Occipital lobe (tissue), 2 donors: Measurements from ENCODE around the gene OASL. TPM values are rescaled to one million over a fixed set of nuclear protein-coding genes. Genes with fewer than 3 reads are reported as not detected.
"Not testable (repeated sequence)": the region's sequence is repeated elsewhere in the genome, so short reads cannot be mapped to it uniquely, and the experiment has no call there.

ENCODE experiments used
- DNase-seq: peaks from one replicate; lab custom pipeline; 2025; lab: John Stamatoyannopoulos, UW
- total RNA-seq: library from RNA; depleted of rRNA; stranded (reverse); fragments of >200 nt; gene quantifications from one replicate; pipeline ENCODE4 v1.2.3, GENCODE V29; 2014

Gene OASL
- 0.16 TPM for total RNA-seq

DNA sequence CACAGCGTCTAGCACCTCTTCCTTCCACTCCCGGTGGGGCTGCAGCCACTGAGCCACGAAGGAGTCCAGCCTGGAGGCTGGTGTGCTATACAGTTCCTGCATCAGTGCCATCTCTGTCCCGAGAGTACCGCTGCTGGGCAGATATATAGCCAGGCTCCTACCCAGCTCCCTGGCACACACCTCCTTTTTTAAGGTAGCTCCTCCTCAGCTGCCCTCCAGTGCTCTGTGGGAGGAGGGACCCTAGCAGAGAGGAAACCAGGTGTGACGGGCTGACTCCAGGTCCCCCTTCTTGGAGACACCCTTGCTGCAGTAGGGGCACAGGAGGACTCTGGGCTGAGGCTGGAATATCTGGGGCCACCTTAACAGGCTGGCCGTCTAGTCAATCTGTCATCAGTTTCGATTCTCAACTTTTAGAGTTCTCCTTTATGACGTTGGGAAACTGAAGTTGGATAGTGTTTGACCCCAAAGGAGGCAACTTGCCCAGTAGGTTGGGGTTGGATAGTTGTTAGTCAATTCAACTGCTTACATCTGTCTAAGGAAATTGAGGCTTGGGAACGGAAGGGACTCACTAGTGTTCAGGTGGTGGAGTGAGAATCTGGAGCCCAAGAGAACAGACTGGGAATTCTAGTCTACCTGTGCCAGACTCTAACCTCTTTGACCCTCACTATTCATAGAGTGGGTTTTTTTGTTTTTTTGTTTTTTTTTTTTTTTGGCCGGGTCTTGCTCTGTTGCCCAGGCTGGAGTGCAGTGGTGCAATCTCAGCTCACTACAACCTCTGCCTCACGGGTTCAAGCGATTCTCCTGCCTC is at the start of gene OASL:
Gene OASL (minus strand): TSS at position 386 of the 808 bp plus-strand sequence. CDS start 275 bp downstream, at position 111.
- DNase-seq: no peak

DNA sequence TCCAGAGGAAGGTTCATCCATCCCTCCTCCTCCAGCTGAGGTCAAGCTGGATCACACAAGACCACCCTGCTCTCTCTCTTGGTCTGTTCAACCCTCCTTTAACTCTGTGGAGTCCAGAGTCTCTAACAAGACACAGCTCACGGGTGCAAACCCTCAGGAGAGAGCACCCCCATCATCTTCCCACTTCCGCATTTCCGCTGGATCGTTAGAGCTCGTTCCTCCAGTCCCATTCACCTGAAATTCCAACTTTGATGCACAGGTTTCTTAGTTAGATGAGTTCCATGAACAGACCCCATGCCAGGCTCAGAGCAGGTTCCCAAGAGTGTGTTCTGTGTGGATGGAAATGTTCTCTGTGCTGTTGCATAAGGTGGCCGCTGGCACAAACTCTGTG is 49.1 kb upstream of the OASL start:
- no peak for DNase-seq

DNA sequence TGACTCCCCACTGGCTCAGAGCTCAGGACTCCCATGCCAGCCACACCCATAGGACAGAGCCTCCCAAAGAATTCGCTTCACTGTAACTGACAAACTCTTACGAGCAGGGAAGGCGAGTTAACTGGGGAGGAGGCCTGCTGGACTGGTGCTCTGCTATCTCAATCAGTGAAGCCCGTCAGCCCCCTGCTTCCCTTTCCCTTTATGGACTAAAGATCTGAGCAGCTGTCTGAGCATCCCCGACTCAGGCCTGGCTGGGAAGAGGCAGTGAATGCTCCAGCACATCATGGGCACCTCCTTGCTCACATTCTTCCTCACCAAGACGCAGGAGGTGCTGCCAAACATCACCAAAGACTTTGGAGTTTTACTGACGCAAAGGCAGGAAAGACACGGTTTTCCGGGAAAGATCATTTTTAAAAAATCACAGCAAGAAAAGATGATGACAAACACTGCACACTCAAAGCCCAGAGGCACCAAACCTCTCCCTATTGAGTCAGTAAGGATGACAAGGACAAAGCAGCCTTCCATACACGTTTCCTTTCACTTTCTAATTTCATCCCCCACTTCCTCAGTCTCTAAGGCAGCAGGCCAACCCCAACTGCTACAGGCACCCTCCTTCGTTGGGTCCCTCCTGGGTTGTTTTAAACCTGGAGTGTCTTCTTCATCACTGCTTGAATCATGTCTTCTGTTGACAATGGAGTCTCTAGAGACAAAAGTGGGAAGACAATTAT is 48.6 kb upstream of the OASL start:
- no peak for DNase-seq

DNA sequence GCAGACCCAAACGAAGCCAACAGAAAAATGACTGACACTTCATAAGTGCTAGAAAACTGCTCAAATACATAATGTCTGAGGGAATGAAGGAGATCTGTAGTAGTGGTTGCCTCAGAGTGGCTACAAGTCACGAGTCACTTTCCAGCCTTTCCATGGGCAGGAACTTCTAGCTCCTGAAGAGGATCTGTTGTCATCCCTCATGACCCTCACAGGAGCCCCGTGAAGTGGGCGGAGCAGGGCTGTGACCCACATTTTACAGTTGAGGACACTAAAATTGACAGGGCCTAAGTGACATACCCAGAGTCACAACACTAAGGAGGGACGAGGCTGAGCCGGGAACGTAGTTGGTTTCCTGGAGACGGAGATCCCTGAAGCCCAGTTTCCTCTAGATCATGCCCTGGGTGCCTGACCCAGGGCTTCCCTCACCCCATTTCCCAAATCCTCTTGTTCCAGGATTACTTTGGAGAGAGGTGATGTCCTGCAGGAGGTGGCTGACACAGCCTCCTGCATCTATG is 47.8 kb upstream of the OASL start:
- no peak for DNase-seq

GRCh38 chr12:121085506-121086353 is 46.7 kb upstream of the OASL start:
- DNase-seq: no peak

GRCh38 chr12:121085069-121085468 is 46.0 kb upstream of the OASL start:
- DNase-seq: no peak

DNA sequence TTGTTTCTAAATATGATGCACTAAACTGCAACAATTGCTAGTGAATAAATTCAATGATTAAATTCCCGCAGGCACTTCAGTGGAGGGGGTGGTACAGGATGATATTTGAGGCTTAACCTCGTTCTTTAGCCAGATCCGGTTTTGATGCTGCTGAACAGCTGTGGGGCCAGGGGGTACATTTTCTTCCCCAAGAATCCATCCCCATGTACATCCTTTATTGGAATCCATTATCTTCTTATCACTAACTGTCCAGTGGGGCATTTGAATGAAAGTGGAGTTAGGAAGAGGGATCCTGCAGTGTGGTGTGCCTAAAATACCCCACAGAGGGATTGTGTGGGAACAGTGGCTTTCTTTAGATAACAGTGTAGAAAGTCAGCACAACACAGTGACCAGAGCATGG is 45.2 kb upstream of the OASL start:
- DNase-seq: no peak

DNA sequence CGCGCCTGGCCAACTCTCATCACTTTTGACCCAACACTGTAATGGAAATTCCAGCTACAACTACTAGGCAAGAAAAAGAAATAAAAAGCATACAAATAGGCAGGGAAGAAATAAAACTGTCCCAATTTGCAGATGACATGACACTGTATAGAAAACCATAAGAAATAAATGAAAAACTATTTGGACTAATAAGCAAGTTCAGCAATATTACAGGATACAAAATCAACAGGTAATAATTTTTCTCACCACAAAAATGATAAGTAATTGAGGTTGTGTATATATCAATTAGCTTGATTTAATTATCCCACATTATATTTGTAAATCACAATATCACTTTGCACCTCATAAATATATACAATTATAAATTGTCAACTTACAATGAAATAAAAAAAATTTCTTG is 41.9 kb upstream of the OASL start:
- no peak for DNase-seq

- DNase-seq: no peak
These were observed 40.8 kb upstream of the OASL start for GRCh38 chr12:121079736-121080272.

GRCh38 chr12:121077440-121077839 is 38.4 kb upstream of the OASL start:
- DNase-seq: not testable (repeated sequence)

GRCh38 chr12:121075911-121076310 is 36.9 kb upstream of the OASL start:
- not testable (repeated sequence) for DNase-seq

GRCh38 chr12:121072147-121072546 is 33.1 kb upstream of the OASL start:
- DNase-seq: no peak

DNA sequence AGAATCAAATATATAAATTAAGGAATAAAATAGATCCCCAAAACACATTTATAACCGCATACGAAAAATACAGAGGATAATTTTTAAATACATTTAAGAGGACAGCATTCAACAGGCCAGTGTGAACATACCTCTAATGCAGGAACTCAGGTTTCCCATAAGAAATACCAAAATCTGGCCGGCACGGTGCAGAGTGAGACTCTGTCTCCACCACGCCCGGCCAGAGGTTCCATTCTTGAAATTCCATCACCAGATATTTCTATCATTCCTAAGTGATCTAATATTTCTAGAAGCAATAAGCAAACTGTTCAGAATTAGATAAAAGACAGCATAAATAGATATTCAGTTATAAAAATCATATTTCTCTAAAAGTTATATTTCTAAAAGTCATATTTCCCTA is 30.2 kb upstream of the OASL start:
- no peak for DNase-seq

DNA sequence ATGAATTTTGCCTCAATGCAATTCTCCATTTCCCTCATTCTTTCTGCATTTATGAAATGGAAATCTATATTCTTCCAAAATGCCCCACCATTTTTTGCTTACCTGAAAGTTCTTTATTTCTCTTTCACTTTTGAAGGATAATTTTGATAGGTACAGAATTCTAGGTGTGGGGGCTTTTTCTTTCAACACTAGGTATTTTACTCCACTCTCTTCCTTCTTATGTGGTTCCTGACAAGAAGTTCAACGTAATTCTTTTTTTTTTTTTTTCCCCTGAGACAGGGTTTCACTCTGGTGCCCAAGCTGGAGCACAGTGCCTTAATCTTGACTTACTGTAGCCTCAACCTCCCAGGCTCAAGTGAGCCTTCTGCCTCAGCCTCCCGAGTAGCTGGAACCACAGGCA is 26.3 kb upstream of the OASL start:
- DNase-seq: no peak

- not testable (repeated sequence) for DNase-seq
These were observed 25.5 kb upstream of the OASL start for GRCh38 chr12:121064586-121064985.

DNA sequence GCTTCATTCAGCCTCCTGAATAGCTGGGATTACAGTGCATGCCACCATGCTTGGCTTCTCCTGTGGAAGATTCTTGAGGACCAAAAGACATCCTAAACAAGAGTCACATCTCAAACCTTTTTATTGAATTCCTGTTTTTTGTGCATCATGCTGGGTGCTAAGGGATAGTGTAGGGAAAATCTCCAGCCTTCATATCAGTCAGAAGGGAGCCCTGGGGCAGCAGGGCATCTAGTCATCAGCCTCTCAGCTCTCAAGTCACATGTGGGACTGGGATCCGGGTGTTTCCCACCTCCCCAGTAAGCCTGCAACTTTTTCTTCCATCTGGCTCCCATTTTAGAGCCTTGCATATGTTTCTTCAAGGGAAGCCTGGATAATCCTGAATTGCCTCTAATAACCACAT is 25.1 kb upstream of the OASL start:
- DNase-seq: no peak

- DNase-seq: no peak
These were observed 23.5 kb upstream of the OASL start for GRCh38 chr12:121062391-121063045.

DNA sequence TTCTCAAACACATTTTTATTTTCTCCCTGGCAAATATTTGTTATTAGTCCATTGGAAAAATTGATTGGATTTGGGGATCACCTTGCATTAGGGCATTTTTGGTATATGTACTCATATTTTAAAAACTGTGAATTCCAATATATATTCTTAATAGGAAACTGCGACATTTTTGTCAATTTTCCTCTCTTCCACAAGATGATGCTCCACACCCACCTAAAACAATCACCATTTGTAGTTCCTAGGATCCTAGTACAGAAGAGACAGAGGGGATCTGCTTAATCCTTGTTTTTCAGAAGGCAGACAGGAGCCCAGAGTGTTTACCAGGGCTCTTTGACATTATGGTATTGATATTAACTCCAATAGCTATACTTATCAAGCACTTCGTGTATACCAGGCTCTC is 22.8 kb upstream of the OASL start:
- no peak for DNase-seq

DNA sequence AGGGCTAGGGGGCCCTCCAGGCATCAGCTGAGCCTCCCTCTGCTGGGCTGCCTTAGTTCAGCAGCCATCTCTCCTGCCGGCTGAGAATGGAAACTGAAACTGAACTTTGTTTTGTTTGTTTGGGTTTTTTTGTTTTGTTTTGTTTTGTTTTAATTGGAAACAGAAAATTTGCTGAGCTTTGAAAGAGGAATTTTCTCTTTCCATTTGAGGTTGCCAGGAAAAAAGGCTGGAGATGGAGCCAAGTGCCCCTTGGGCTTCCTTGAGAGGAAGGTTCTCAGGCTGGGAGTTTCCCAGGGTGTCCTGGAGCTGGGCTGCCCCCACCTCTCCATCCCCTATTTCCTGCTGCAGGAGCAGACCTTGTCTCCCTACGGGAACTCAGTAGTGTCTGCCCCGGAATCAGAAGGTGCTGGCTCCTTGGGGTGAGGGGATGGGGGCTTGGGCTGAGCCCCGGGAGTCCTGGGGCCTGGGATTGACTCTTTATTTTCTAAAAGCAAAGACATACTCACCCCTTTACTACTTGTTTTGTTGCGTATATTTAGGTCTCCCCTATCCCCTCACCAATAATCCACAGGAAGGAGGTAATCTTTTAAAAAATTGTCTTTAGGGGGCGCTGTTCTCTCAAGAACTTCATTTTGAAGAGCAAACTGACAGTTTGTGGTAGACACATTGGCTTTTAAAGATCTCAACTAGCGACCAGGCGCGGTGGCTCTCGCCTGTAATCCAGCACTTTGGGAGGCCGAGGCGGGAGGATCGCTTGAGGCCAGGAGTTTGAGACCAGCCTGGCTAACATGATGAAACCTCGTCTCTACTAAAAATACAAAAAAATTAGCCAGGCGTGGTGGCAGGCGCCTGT is 21.3 kb upstream of the OASL start:
- DNase-seq: no peak
